ENCODE measurements around the gene PRSS38. TPM values are rescaled to one million over a fixed set of nuclear protein-coding genes. Genes with fewer than 3 reads are reported as not detected.

Gene PRSS38
- polyA plus RNA-seq, 4 donors = 0.04 TPM; not detected in 3

GRCh38 chr1:227778401-227778947 lies 37.0 kb upstream of the PRSS38 start:
- no peak for DNase-seq (ENCODE audit: low read depth in 4 of 4, low spot score in 3 of 4)

GRCh38 chr1:227779021-227779441 lies 36.4 kb upstream of the PRSS38 start:
- no peak for DNase-seq (ENCODE audit: low read depth in 4 of 4, low spot score in 3 of 4)

GRCh38 chr1:227779685-227780084 lies 35.8 kb upstream of the PRSS38 start:
- no peak for DNase-seq (ENCODE audit: low read depth in 4 of 4, low spot score in 3 of 4)

DNA sequence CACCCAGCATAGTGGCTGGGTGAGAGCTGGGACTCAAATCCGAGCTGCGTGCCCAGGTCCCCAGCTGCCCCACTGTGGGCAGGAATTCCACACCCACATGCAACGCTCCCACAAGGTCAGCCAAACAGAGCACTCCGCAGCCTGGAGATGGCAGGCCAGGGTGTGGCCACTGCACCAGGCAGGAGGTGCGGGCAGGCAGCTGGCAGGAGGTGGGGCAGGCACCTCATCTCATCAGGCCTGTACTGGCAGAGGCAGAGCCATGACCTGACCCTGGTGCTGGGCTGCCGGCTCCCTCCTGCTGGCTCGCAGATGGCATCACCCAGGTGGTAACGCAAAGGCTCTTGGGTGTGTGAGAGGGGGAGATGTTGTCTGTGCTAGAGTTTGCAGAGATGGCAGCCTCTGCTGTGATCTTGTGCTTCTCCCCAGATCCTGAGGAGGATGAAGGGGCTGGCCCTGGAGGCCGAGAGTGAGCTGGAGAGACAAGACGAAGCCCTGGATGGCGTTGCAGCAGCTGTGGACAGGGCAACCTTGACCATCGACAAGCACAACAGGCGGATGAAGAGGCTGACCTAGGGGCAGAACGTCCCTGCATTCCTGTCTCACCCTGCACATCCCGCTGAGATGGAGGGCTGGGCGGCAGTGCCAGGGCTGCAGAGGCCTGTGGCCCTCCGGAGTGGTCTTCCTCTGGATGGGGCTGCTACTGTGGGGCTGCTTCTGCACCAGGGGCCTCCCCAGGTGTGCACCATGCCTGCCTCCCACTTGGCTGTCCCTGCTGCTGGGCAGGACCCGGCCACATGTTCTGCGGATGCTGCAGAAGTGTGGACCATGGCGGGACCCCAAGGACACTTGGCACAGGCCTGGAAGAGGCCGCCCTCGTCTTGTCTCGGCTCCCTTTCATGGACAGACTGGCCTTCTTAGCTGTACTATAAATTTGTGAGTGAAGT lies 35.1 kb upstream of the PRSS38 start:
- no peak for DNase-seq (ENCODE audit: low read depth in 4 of 4, low spot score in 3 of 4)

GRCh38 chr1:227781314-227781930 lies 34.1 kb upstream of the PRSS38 start:
- no peak for DNase-seq (ENCODE audit: low read depth in 4 of 4, low spot score in 3 of 4)

DNA sequence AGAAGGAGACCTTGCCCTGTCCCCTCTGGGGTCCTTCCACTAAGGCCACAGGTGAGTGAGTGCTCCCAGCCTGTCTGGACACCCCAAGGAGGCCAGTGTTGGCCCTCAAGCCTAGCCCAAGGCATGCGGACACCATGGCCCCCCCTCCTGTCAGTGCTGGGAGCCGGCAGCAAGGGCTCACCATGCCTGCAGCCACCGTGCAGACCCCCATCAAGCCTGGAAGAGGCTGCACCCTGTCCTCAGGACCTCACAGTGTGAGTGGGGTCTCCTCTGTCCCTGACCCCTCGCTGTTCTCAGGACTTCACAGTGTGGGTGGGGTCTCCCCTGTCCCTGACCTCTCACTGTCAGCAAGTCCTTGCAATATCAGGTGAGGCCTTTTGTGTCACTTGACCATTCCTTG lies 33.2 kb upstream of the PRSS38 start:
- no peak for DNase-seq (ENCODE audit: low read depth in 4 of 4, low spot score in 3 of 4)

GRCh38 chr1:227785094-227785804 lies 30.2 kb upstream of the PRSS38 start:
- no peak for DNase-seq (ENCODE audit: low read depth in 4 of 4, low spot score in 3 of 4)

DNA sequence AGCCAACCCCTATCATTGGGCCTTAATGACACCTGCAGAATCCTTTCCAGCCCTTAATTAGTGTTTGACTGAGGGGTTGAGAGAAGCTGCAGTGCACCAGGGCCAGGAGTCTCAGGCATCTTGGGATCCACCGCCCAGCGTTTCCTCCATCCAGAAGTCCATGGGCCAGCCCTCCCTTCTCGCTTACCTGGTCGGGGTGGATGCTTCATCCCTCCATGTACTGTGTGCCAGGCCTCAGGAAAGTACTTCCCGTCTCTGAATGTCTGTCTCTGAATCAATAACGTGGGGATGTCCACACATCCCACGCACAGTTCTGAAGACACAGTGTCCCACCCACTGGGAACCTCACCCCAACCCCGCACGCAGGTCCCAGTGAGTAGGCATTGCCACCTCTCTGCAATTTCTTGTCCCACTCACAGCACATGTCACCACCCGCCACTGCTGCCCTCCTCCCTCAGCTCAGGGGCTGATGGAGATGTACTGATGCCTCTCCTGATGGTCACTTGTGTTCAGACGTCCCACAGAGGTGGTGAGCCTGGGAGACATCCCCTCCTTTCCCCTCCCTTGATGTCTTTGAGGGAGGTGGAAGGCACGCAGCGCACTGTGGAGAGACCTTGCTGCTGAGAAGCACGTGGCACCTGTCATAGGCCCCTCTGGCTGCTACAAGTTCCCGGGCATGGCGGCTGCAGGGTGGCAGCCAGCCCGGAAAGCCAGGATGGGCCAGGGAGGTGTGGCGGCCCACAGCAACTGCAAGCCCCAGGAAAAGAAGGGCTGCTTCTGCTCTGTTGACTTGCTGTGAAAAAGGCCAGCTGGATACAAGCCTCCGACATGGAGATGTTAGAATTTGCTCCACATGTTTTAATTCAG lies 29.4 kb upstream of the PRSS38 start:
- DNase-seq (ENCODE audit: low read depth in 4 of 4, low spot score in 3 of 4) = no peak

- no peak for DNase-seq (ENCODE audit: low read depth in 4 of 4, low spot score in 3 of 4)
Measured at GRCh38 chr1:227786673-227787512, 28.6 kb upstream of the PRSS38 start.

DNA sequence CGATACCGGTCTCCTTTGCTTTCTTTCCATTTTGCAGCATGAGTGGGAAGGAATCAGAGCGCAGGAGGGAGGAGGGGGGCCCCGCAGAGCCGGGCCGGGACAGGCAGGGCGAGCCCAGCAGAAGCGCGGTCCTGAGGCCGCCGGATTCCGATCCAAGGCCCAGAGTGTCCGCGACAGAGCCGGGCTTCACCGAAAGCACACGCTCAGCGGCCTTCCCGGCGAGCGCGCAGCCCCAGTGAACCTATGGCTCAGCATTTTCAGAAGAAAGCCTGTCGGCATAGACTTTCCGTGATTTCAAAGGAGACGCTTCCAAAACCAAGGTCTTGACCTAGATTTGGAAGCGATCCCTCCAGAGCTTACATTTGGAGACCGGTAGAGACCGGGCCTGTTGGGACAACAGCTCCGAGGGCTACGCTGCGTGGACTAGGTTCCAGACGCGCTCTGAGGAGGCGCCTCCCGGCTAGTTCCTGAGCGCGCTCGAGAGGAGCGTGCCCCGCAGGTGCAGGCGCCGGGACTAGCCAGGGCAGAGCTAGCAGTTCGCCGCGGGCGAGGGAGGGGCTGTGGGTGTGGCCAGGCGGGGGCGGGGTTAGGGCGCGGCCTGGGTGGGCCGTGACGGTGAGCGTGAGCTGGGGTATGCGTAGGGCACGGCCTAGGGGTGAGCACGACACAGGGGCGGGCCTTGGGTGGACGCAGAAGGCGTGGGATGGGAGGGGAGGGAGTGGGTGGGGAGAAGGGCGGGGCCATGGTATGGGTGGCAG lies 27.8 kb upstream of the PRSS38 start:
- no peak for DNase-seq (ENCODE audit: low read depth in 4 of 4, low spot score in 3 of 4)

DNA sequence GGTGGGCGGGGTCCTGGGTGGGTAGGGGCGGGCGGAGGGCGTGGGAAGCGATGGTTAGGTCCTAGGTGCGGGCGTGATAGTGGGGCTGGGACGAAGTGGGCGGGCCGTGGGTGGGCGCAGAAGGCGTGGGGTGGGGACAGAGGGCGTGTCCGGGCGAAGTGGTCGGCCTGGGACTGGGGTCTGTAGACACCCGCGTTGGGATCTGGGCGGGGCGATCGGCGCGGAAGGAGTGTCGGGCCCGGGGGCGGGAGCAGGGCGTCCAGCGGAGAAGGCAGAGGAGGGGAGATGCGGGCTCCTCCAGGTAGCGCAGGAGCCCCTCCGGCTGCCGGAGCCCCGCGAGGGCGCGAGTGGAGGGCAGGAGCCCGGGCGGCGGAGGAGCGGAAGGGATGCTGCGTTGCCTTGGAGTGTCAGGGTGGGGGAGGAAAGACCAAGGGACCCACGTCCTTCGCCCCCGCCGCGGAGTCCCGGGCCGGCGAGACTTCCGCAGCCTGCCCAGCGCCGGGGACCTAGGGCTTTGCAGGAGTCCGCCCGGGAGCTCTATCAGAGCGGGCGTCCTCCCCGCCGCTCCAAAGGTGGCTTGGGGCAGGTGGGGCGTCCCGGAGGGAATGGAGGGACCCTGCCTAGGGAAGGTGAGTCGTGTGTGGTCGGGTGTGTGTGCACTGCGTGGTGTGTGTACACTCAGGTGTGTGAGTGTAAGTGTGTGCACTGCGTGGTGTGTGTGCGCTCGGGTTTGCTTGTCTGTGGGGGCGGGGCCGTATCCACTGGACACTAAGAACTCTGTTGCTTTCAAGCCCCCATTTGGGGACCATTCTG lies 27.0 kb upstream of the PRSS38 start:
- no peak for DNase-seq (ENCODE audit: low read depth in 4 of 4, low spot score in 3 of 4)

GRCh38 chr1:227789084-227790033 lies 26.1 kb upstream of the PRSS38 start:
- DNase-seq (ENCODE audit: low read depth in 4 of 4, low spot score in 3 of 4) = no peak

DNA sequence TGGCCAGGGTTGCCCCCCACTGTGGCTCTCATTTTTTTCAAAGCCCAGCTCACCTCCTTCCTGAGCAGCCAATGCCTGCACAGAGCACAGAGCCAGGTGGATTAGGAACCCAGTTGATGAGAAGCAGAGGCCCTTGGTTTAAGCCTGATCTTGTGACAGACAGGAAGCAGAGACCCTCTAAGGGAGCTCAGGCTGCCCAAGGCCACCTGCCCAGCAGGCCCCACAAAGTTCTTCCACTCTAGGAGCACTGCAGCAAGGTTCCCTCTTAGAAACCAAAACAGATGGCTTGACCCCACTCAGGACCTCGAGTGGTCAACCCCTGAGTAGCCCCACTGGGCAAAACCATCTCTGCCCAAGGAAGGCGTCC lies 25.5 kb upstream of the PRSS38 start:
- no peak for DNase-seq (ENCODE audit: low read depth in 4 of 4, low spot score in 3 of 4)

DNA sequence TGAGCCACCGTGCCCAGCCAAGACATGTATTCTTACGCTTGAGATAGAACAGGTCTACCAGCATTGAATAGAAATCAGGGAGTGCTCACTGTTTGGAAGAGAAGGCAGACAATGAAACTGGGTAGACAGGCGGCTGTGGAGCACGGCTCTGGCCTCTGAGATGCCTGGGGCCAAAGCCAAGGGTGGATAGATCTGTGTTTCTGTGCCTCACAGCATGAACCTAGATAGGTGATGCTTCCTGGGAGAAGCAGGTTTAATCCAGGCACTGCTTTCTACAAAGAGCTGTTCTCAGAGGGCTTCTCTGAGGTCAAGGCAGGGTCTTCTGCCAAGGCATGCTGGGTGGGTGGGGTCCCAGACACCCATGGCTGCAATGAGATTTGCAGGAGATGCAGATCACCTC lies 24.6 kb upstream of the PRSS38 start:
- no peak for DNase-seq (ENCODE audit: low read depth in 4 of 4, low spot score in 3 of 4)

GRCh38 chr1:227791425-227792143 lies 23.9 kb upstream of the PRSS38 start:
- DNase-seq (ENCODE audit: low read depth in 4 of 4, low spot score in 3 of 4) = no peak
